ENCODE measurements around the gene CDSN.

Gene CDSN

DNA sequence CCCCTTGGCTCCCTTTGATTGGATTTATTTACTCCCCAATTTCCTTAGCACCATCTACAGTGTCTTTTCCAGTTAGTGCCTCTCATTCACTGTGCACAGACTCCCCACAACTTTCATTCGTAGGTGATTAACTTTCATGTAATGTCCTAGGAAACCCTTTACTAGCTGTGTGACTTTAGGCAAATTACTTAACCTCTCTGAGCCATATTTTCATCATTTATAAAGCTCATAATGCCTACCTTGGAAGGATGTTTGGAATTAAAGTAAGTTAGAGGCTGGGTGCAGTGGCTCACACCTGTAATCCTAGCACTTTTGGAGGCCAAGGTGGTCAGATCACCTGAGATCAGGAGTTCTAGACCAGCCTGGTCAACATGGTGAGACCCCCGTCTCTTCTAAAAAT, 28.0 kb downstream of the CDSN start:
- TF ChIP-seq, protein P1, sequence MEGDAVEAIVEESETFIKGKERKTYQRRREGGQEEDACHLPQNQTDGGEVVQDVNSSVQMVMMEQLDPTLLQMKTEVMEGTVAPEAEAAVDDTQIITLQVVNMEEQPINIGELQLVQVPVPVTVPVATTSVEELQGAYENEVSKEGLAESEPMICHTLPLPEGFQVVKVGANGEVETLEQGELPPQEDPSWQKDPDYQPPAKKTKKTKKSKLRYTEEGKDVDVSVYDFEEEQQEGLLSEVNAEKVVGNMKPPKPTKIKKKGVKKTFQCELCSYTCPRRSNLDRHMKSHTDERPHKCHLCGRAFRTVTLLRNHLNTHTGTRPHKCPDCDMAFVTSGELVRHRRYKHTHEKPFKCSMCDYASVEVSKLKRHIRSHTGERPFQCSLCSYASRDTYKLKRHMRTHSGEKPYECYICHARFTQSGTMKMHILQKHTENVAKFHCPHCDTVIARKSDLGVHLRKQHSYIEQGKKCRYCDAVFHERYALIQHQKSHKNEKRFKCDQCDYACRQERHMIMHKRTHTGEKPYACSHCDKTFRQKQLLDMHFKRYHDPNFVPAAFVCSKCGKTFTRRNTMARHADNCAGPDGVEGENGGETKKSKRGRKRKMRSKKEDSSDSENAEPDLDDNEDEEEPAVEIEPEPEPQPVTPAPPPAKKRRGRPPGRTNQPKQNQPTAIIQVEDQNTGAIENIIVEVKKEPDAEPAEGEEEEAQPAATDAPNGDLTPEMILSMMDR (IDR thresholded peaks at IDR 0.05; ENCODE audit: low read depth, low read length, missing control alignments) = no peak

DNA sequence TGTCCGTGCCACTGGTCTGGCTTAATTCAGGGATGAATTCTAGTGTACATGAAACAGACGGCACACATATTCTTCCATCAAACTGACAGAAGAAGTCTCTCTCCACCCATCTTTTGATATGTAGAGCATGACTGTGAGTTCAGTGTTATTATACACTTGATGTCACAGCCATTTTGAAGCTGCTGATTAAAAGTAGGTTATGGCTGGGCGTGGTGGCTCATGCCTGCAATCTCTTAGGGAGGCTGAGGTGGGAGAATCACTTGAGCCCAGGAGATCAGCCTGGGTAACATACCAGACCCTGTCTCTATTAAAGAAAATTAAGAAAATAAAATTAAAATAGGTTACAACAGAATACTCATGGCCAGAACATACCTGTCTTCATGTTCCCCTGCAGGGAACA, 28.6 kb downstream of the CDSN start:
- TF ChIP-seq, protein P1 (IDR thresholded peaks at IDR 0.05; ENCODE audit: low read depth, low read length, missing control alignments) = no peak
- H3K4me3 ChIP-seq (ENCODE audit: low read depth, low read length) = no peak overlapping the region
- DNase-seq (ENCODE audit: low read depth) = no peak

More for the DNA sequence above, 28.0 kb downstream of the CDSN start:
- no peak overlapping the region for H3K4me3 ChIP-seq (ENCODE audit: low read depth, low read length)
- DNase-seq (ENCODE audit: low read depth) = no peak

DNA sequence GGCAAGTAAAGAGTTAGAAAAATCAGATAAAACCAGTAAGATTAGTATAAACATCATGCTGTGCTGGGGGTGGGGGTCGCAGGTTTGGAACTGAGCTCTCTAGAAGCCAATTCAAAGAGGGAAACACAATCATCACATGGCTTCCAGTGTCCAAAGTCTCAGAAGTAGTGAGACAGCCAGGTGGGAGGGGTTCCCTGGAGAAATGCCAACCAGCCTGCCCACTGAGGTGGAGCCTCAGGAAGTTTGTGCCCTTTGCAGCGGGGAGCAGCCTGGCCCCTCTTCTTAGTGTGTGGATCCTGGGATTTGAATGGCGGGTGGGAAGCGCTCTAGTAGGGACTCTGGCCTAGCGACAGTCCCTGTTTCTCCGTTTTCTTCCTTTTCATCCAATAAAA, 29.3 kb downstream of the CDSN start:
- no peak for DNase-seq (ENCODE audit: low read depth)
- no peak overlapping the region for H3K4me3 ChIP-seq (ENCODE audit: low read depth, low read length)
- TF ChIP-seq, protein P1 (IDR thresholded peaks at IDR 0.05; ENCODE audit: low read depth, low read length, missing control alignments) = no peak

DNA sequence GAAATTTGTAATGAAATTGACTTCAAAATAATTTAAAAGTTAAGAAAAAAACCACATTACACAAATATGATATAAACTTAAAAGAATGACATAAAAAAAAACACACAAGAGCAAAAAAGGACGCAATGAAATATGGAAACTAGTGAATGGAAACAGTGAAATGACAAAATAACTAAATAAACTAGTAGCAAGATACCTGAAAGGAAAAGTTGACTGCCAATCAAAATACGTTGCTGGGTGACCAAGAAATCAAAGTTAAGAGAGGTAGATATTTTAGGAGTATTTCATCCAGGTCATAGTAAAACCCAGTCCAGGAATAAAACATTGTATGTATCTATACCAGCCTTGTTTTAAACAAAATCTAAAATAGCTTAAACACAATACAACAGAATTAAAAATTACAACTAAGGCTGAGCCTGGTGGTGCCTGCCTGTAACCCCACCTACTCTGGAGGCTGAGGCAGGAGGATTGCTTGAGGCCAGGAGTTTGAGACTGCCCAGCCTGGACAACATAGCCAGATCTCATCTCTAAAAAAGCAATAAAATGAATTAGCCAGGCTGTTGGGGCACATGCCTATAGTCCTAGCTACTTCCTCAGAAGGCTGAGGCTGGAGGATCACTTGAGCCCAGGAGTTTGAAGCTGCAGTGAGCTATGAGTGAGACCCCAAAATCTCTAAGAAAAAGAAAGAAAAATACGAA, 29.8 kb downstream of the CDSN start:
- no peak for DNase-seq (ENCODE audit: low read depth)
- TF ChIP-seq, protein P1 (IDR thresholded peaks at IDR 0.05; ENCODE audit: low read depth, low read length, missing control alignments) = no peak
- no peak overlapping the region for H3K4me3 ChIP-seq (ENCODE audit: low read depth, low read length)

DNA sequence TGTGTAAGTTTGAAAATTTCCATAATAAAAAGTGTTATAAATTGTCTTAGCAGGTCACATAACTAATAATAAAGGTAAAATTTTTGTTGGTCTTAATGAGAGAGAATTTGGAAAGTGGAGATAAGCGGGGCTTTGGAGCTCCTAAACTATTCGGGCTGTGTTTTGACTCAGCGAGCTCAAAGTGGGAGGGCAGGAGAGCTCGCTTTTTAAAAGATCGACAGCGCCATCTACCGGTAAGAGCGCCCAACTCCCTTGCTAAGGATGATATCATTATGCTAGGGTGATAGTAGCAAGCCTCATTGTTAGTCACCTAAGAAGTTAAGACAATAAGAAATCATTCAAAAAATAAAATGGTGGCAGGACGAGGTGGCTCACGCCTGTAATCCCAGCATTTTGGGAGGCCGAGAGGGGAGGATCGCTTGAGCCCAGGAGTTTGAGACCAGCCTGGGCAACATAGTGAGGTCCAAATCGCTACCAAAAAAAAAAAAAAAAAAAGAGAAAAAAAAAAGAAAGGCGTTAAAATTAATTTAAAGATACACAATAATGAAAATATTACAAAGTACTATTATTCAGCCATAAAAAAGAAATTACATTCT, 32.7 kb downstream of the CDSN start:
- no peak overlapping the region for H3K4me3 ChIP-seq (ENCODE audit: low read depth, low read length)
- DNase-seq (ENCODE audit: low read depth) = peak; percentile 34
- TF ChIP-seq, protein P1 (IDR thresholded peaks at IDR 0.05; ENCODE audit: low read depth, low read length, missing control alignments) = peak; percentile 65

DNA sequence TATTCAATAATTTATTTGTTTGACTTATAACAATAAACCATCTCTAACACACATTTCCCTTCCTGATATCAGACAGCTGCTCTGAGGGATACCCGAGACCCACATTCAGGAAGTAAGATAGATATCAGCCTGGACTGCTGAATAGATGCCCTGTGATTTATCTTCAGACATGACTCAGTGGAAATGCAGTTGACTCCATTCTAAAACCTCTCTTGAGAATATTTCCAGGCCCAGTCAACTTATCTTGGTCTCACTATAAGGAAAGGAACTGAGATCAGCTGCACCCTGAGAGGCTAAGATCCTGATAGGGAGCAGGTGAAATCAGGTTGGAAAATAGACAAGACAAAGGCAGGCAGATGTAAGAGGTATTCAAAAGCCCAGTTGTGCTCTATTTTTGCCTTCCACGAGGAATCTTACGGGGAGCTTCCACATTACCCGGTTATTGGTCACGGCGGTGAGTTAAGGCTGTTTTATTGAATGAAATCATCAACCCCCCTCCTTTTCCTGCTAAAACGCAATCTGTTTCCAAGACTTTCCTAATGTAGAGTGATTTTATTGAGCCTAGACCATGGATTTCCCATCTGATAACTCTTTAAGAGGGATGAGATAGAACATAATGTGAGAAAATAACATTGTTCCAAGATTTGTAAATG, 33.3 kb downstream of the CDSN start:
- TF ChIP-seq, protein P1 (IDR thresholded peaks at IDR 0.05; ENCODE audit: low read depth, low read length, missing control alignments) = no peak
- no peak overlapping the region for H3K4me3 ChIP-seq (ENCODE audit: low read depth, low read length)
- DNase-seq (ENCODE audit: low read depth) = no peak
